SK-N-SH (cell line): ENCODE data around the gene COX7A1. TPM values are rescaled to one million over a fixed set of nuclear protein-coding genes. Genes with fewer than 3 reads are reported as not detected.

ENCODE experiments used
- ELF1 ChIP-seq: IDR thresholded peaks from 2 replicates; pipeline ENCODE4 v1.4.0; 2012
- FOSL2 ChIP-seq: IDR thresholded peaks from 2 replicates; pipeline ENCODE4 v1.4.0; 2012; ENCODE audit warnings: low read depth, mild to moderate bottlenecking, moderate library complexity, borderline replicate concordance
- FOXM1 ChIP-seq: IDR thresholded peaks from 2 replicates; pipeline ENCODE4 v1.4.0; 2012; ENCODE audit warnings: low read depth, mild to moderate bottlenecking
- JUND ChIP-seq: IDR thresholded peaks from 2 replicates; pipeline ENCODE4 v1.4.0; 2012
- MXI1 ChIP-seq: IDR thresholded peaks from 2 replicates; pipeline ENCODE4 v1.6.1; 2012; ENCODE audit warnings: mild to moderate bottlenecking, low read depth, low read length, improper control_type of control experiment
- NFIC ChIP-seq: IDR thresholded peaks from 2 replicates; pipeline ENCODE4 v1.4.0; 2012; ENCODE audit warnings: borderline replicate concordance
- NRF1 ChIP-seq: IDR thresholded peaks from 2 replicates; pipeline ENCODE4 v1.6.1; 2012; ENCODE audit warnings: low read depth, mild to moderate bottlenecking, low read length
- RAD21 ChIP-seq: IDR thresholded peaks from 2 replicates; pipeline ENCODE4 v1.6.1; 2012; ENCODE audit warnings: mild to moderate bottlenecking, low read length
- RCOR1 ChIP-seq: fragments of 150-350 bp; IDR thresholded peaks from 2 replicates; pipeline ENCODE4 v1.6.1; 2017; ENCODE audit warnings: antibody characterized with exemption, low read length
- RXRA ChIP-seq: IDR thresholded peaks from 2 replicates; pipeline ENCODE4 v1.4.0; 2012; ENCODE audit warnings: low read depth, mild to moderate bottlenecking, borderline replicate concordance
- SIN3A ChIP-seq: IDR thresholded peaks from 2 replicates; pipeline ENCODE4 v1.6.1; 2012; ENCODE audit warnings: low read depth, mild to moderate bottlenecking, low read length, moderate library complexity, borderline replicate concordance
- SMC3 ChIP-seq: IDR thresholded peaks from 2 replicates; pipeline ENCODE4 v1.6.1; 2012; ENCODE audit warnings: low read depth, low read length, improper control_type of control experiment
- TCF12 ChIP-seq: IDR thresholded peaks from 2 replicates; pipeline ENCODE4 v1.4.0; 2012
- polyA plus RNA-seq, 3 experiments: library from polyadenylated mRNA; depleted of rRNA; stranded (reverse); fragments of >200 nt; gene quantifications; 2 replicates each; pipeline ENCODE4 v1.2.3, GENCODE V29; 2012
- TF ChIP-seq, protein P1 (sequence below): fragments of 150-350 bp; IDR thresholded peaks from 2 replicates; pipeline ENCODE4 v1.6.1; 2016; ENCODE audit warnings: mild to moderate bottlenecking, low read depth, low read length
- TF ChIP-seq, protein P2 (sequence below): fragments of 200-600 bp; sonication (generic); IDR thresholded peaks from 2 replicates; pipeline ENCODE4 v1.6.1; 2017; ENCODE audit warnings: antibody characterized with exemption, mild to moderate bottlenecking, moderate library complexity
- TF ChIP-seq, protein P3 (sequence below): fragments of 150-350 bp; IDR thresholded peaks from 2 replicates; pipeline ENCODE4 v1.6.1; 2017; ENCODE audit warnings: antibody characterized with exemption, low read length, low read depth, borderline replicate concordance
- TF ChIP-seq, protein P4 (sequence below): IDR thresholded peaks from 2 replicates; pipeline ENCODE4; 2012
- TF ChIP-seq, protein P5 (sequence below): IDR thresholded peaks from 2 replicates; pipeline ENCODE4 v1.4.0; 2012; ENCODE audit warnings: low read depth
- TF ChIP-seq, protein P6 (sequence below): IDR thresholded peaks from 2 replicates; pipeline ENCODE4 v1.6.1; 2012; ENCODE audit warnings: mild to moderate bottlenecking, low read depth, low read length, moderate library complexity

The COX7A1 gene
- polyA plus RNA-seq, 1 of the 3 experiments (the other 2 are of a cell fraction), result not detected

DNA sequence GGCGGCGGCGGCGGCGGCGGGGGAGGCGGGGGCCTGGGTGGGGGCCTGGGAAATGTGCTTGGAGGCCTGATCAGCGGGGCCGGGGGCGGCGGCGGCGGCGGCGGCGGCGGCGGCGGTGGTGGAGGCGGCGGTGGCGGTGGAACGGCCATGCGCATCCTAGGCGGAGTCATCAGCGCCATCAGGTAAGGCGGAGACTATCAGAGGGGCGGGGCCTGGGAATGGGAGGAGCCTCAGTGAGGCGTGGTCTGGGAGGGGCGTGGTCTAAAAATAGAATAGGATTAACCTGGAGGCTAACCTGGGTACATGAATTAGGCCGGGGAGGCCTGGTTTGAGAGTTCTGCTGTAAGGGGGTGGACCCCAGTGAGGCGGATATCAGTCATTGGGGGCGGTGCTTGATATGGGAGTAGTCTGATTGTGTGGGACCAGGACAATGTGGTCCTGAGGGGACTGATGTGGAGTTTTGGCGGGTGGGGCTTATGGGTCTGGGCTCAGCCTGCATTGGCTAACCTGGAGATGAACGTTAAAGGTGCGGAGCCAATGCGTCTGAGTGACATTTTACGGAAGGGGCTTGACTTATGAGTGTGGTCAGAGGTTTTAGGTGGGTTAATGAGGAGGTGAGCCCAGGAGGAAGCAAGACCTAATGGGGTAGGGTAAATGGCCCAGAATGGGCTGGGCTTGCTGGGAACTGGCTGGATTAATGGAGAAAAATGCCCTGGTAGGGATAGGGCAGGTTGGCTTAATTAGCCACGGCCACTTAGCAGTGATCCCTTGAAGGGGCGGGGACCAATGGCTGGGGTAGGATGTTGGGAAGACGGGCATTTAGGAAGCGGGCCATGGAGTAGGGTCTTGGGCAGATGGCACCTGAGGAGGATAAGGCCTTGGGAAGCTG lies 11.0 kb downstream of the COX7A1 start (continued):
- TF ChIP-seq, protein P1, sequence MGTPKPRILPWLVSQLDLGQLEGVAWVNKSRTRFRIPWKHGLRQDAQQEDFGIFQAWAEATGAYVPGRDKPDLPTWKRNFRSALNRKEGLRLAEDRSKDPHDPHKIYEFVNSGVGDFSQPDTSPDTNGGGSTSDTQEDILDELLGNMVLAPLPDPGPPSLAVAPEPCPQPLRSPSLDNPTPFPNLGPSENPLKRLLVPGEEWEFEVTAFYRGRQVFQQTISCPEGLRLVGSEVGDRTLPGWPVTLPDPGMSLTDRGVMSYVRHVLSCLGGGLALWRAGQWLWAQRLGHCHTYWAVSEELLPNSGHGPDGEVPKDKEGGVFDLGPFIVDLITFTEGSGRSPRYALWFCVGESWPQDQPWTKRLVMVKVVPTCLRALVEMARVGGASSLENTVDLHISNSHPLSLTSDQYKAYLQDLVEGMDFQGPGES, result no peak
- TF ChIP-seq, protein P2, sequence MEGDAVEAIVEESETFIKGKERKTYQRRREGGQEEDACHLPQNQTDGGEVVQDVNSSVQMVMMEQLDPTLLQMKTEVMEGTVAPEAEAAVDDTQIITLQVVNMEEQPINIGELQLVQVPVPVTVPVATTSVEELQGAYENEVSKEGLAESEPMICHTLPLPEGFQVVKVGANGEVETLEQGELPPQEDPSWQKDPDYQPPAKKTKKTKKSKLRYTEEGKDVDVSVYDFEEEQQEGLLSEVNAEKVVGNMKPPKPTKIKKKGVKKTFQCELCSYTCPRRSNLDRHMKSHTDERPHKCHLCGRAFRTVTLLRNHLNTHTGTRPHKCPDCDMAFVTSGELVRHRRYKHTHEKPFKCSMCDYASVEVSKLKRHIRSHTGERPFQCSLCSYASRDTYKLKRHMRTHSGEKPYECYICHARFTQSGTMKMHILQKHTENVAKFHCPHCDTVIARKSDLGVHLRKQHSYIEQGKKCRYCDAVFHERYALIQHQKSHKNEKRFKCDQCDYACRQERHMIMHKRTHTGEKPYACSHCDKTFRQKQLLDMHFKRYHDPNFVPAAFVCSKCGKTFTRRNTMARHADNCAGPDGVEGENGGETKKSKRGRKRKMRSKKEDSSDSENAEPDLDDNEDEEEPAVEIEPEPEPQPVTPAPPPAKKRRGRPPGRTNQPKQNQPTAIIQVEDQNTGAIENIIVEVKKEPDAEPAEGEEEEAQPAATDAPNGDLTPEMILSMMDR, result no peak
- TF ChIP-seq, protein P3, sequence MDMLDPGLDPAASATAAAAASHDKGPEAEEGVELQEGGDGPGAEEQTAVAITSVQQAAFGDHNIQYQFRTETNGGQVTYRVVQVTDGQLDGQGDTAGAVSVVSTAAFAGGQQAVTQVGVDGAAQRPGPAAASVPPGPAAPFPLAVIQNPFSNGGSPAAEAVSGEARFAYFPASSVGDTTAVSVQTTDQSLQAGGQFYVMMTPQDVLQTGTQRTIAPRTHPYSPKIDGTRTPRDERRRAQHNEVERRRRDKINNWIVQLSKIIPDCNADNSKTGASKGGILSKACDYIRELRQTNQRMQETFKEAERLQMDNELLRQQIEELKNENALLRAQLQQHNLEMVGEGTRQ, result no peak
- TF ChIP-seq SMC3 (no peak), ELF1 (no peak), FOXM1 (no peak), FOSL2 (no peak), NFIC (no peak), NRF1 (peak; percentile 62), RCOR1 (no peak), MXI1 (peak; percentile 27), TCF12 (no peak), RXRA (no peak), JUND (no peak), RAD21 (no peak), SIN3A (no peak)
- TF ChIP-seq, protein P4, sequence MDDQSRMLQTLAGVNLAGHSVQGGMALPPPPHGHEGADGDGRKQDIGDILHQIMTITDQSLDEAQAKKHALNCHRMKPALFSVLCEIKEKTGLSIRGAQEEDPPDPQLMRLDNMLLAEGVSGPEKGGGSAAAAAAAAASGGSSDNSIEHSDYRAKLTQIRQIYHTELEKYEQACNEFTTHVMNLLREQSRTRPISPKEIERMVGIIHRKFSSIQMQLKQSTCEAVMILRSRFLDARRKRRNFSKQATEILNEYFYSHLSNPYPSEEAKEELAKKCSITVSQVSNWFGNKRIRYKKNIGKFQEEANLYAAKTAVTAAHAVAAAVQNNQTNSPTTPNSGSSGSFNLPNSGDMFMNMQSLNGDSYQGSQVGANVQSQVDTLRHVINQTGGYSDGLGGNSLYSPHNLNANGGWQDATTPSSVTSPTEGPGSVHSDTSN, result no peak
- TF ChIP-seq, protein P5, sequence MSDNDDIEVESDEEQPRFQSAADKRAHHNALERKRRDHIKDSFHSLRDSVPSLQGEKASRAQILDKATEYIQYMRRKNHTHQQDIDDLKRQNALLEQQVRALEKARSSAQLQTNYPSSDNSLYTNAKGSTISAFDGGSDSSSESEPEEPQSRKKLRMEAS, result 0 out of 2 replicates have a peak, but pooled peaks have one; percentile 7
- TF ChIP-seq, protein P6, sequence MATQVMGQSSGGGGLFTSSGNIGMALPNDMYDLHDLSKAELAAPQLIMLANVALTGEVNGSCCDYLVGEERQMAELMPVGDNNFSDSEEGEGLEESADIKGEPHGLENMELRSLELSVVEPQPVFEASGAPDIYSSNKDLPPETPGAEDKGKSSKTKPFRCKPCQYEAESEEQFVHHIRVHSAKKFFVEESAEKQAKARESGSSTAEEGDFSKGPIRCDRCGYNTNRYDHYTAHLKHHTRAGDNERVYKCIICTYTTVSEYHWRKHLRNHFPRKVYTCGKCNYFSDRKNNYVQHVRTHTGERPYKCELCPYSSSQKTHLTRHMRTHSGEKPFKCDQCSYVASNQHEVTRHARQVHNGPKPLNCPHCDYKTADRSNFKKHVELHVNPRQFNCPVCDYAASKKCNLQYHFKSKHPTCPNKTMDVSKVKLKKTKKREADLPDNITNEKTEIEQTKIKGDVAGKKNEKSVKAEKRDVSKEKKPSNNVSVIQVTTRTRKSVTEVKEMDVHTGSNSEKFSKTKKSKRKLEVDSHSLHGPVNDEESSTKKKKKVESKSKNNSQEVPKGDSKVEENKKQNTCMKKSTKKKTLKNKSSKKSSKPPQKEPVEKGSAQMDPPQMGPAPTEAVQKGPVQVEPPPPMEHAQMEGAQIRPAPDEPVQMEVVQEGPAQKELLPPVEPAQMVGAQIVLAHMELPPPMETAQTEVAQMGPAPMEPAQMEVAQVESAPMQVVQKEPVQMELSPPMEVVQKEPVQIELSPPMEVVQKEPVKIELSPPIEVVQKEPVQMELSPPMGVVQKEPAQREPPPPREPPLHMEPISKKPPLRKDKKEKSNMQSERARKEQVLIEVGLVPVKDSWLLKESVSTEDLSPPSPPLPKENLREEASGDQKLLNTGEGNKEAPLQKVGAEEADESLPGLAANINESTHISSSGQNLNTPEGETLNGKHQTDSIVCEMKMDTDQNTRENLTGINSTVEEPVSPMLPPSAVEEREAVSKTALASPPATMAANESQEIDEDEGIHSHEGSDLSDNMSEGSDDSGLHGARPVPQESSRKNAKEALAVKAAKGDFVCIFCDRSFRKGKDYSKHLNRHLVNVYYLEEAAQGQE, result no peak
